Natural killer cell (primary cell): ENCODE results near the gene RNASE9. TPM values are rescaled to one million over a fixed set of nuclear protein-coding genes. Genes with fewer than 3 reads are reported as not detected.
"Not testable (repeated sequence)": the region's sequence is repeated elsewhere in the genome, so short reads cannot be mapped to it uniquely, and the experiment has no call there.

Experiments
- ATAC-seq, 3 donors: fragments of 150-1000 bp in 2 of 3; fragments of 200-7000 bp in 1 of 3; cut with Tn5 transposase; 1 replicate in 1 of 3; 2 replicates in 2 of 3; pipeline ENCODE4 v1.10.0; 2021; ENCODE audit warnings: mild to moderate bottlenecking in 2 of 3, moderate library complexity in 2 of 3
- DNase-seq, 2 donors: peaks; one replicate each; pipeline versions ENCODE4 v3.0.0 to v3.0.0-alpha.2; 2013 to 2021; ENCODE audit warnings: mixed read lengths in 1 of 2
- H3K27ac ChIP-seq: one replicate; pipeline ENCODE4 v1.5.1; 2013; ENCODE audit warnings: mild to moderate bottlenecking, low read length
- H3K27me3 ChIP-seq: one replicate; pipeline ENCODE4 v1.6.1; 2013; ENCODE audit warnings: low read length; ENCODE audit not compliant: control insufficient read depth, insufficient read depth
- H3K36me3 ChIP-seq: one replicate; pipeline ENCODE4 v1.6.1; 2013; ENCODE audit warnings: low read length; ENCODE audit not compliant: control insufficient read depth, insufficient read depth
- H3K4me1 ChIP-seq: one replicate; pipeline ENCODE4 v1.6.1; 2013; ENCODE audit warnings: low read length; ENCODE audit not compliant: control insufficient read depth, insufficient read depth
- H3K4me3 ChIP-seq: one replicate; pipeline ENCODE4 v1.5.1; 2013; ENCODE audit warnings: low read length
- H3K9me3 ChIP-seq: one replicate; pipeline ENCODE4 v1.6.1; 2013; ENCODE audit warnings: low read length; ENCODE audit not compliant: control insufficient read depth, insufficient read depth
- H3K27ac Mint-ChIP-seq, 2 donors: one replicate each; pipeline ENCODE4 v1.8.0; 2022; ENCODE audit warnings: mild to moderate bottlenecking in 2 of 2, mixed read lengths in 2 of 2, moderate library complexity in 1 of 2
- H3K27me3 Mint-ChIP-seq, 2 donors: one replicate each; pipeline ENCODE4 v1.8.0; 2022; ENCODE audit warnings: low read depth in 2 of 2, mixed read lengths in 2 of 2
- H3K36me3 Mint-ChIP-seq: one replicate; pipeline ENCODE4 v1.8.0; 2022; ENCODE audit warnings: mixed read lengths
- H3K4me1 Mint-ChIP-seq, 2 donors: one replicate each; pipeline ENCODE4 v1.8.0; 2022; ENCODE audit warnings: mixed read lengths in 2 of 2
- H3K4me3 Mint-ChIP-seq: one replicate; pipeline ENCODE4 v1.8.0; 2022; ENCODE audit warnings: mild to moderate bottlenecking, moderate library complexity, mixed read lengths
- H3K9me3 Mint-ChIP-seq, 2 donors: one replicate each; pipeline ENCODE4 v1.8.0; 2022; ENCODE audit warnings: mixed read lengths in 2 of 2
- CTCF ChIP-seq: fragments of 200-600 bp; IDR thresholded peaks from one replicate; pipeline ENCODE4 v1.8.0; 2022; ENCODE audit warnings: antibody characterized with exemption
- WGBS: methylation state at CpG from one replicate; pipeline ENCODE4 v1.1.7; 2013; ENCODE audit warnings: missing lambda C conversion rate; ENCODE audit not compliant: insufficient coverage; 5-methylcytosine and 5-hydroxymethylcytosine counted together
- intact Hi-C: fragments of 100-400 bp; cut with micrococcal nuclease; formaldehyde crosslinking; loops from one replicate; pipeline ENCODE4 v1.14.2; 2022
- total RNA-seq, 4 donors: library from RNA; stranded (reverse); fragments of 120-200 nt in 1 of 4; gene quantifications; one replicate each; pipeline versions ENCODE4 v1.2.3 to v1.2.4, GENCODE V29; 2013 to 2022

RNASE9 gene
- total RNA-seq, 3 donors from 2014 or later (not counting 1 experiment from before 2014, with no cell fraction given): not detected

DNA sequence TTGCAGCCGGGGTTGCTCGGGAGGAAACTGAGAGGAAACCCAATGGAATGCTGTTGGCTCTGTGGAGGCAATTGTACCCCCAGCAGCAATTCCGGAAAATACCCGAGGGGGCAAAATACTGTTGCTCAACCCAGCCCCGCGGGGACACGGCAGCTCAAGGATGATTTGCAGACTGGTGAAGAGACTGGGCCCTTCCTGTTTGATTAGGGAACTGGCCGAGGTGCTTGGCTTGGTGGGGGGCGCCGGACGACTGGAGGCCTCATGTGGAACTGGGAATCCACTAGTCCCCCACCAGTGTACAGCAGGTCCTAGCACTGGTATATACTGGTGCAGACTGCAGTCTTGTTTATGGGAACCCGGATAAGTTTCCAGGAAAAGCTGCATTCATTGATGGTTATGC lies 40.7 kb upstream of the RNASE9 start:
- no peaks in the 10 kb centered on the region for H3K9me3 ChIP-seq
- Mint-ChIP-seq H3K4me1 (no peaks in the 10 kb centered on the region), H3K9me3 (no peaks in the 10 kb centered on the region), H3K36me3 (no peaks in the 10 kb centered on the region), H3K27me3 (no peaks in the 10 kb centered on the region), H3K27ac (no peak overlapping the region), H3K4me3 (no peak overlapping the region)
- no peak overlapping the region for H3K4me3 ChIP-seq
- TF ChIP-seq CTCF: no peak
- intact Hi-C loops: no loop called here
- H3K4me1 ChIP-seq: no peaks in the 10 kb centered on the region
- DNase-seq (no peak), ATAC-seq (no peak)
- H3K27ac ChIP-seq: no peak overlapping the region
- H3K27me3 ChIP-seq: no peaks in the 10 kb centered on the region
- 88% methylated on average over 12 of the region's 12 CpGs for WGBS
- H3K36me3 ChIP-seq: no peaks in the 10 kb centered on the region

DNA sequence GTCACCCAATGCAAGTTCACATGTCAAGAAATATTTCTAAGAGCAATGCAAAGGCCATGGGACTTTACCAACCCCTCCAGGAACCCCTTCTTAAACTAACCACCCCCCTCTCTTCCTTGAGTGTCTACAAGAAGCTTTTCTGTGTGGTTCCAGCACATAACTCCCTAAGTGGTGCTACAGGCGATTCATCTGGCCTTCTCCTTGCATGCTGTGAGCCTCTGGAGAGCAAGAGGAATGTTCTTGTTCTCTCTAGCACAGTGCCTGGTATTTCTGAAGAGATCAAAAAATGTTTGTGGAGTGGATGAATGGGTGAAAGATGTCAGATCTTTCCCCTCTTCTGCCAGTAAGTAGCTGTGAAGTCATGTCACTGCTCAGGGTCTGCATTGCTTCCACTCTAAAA lies 36.3 kb upstream of the RNASE9 start:
- Mint-ChIP-seq H3K27ac (no peak overlapping the region), H3K27me3 (peaks cover 3 to 7% of the 10 kb centered on the region in 2 donors), H3K36me3 (no peaks in the 10 kb centered on the region), H3K4me1 (no peaks in the 10 kb centered on the region), H3K4me3 (no peak overlapping the region), H3K9me3 (no peaks in the 10 kb centered on the region)
- Histone ChIP-seq H3K4me3 (no peak overlapping the region), H3K36me3 (no peaks in the 10 kb centered on the region), H3K27me3 (no peaks in the 10 kb centered on the region), H3K4me1 (no peaks in the 10 kb centered on the region), H3K27ac (no peak overlapping the region), H3K9me3 (no peaks in the 10 kb centered on the region)
- DNase-seq: no peak
- no peak for TF ChIP-seq CTCF
- intact Hi-C loops: no loop called here
- no peak for ATAC-seq
- 75% methylated on average over 1 of the region's 1 CpG for WGBS

GRCh38 chr14:20595726-20596125 lies 34.9 kb upstream of the RNASE9 start:
- H3K36me3 ChIP-seq, H3K27ac Mint-ChIP-seq, H3K4me1 Mint-ChIP-seq, H3K27me3 ChIP-seq, H3K4me1 ChIP-seq, DNase-seq, ATAC-seq, intact Hi-C loops, H3K36me3 Mint-ChIP-seq, H3K4me3 Mint-ChIP-seq, H3K27ac ChIP-seq, H3K9me3 ChIP-seq, H3K9me3 Mint-ChIP-seq, H3K4me3 ChIP-seq: not testable (repeated sequence)
- WGBS: 96% methylated on average over 3 of the region's 3 CpGs
- peaks cover 11 to 21% of the 10 kb centered on the region in 2 donors for H3K27me3 Mint-ChIP-seq

- WGBS: 60% methylated on average over 1 of the region's 1 CpG
- no peaks in the 10 kb centered on the region for H3K4me1 ChIP-seq
- no peak overlapping the region for H3K4me3 ChIP-seq
- no peaks in the 10 kb centered on the region for H3K27me3 ChIP-seq
- Mint-ChIP-seq H3K9me3 (no peaks in the 10 kb centered on the region), H3K4me3 (no peak overlapping the region), H3K36me3 (no peaks in the 10 kb centered on the region), H3K4me1 (no peaks in the 10 kb centered on the region), H3K27ac (no peak overlapping the region), H3K27me3 (peaks cover 12 to 28% of the 10 kb centered on the region in 2 donors)
- TF ChIP-seq CTCF: no peak
- intact Hi-C loops: no loop called here
- DNase-seq (no peak), ATAC-seq (no peak)
- no peaks in the 10 kb centered on the region for H3K9me3 ChIP-seq
- H3K27ac ChIP-seq: no peak overlapping the region
- H3K36me3 ChIP-seq: no peaks in the 10 kb centered on the region
Measured at GRCh38 chr14:20592574-20592973, 31.7 kb upstream of the RNASE9 start.
